ENCODE measurements around the gene C3orf20.

The C3orf20 gene

DNA sequence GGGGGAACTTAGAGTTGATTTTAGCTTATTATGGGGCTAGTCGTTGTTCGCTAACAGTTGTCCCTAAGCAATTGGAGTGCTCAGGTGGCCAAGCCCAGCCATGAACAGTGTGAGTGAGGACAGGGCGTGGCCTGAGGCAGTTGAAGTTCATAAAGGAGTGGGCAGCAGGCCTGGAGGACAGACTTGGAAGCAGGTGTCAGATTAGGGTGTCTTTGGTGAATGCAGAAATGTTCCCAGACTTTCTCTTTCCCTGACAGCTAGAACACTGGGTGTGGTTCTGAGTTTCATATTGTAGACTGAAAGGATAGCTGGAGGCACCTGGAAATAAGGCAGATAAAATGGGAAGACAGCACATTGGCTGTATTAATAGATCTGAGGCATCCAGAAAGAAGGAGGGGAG is 84.0 kb downstream of the C3orf20 start:
- Histone ChIP-seq H3K4me3 (ENCODE audit: low read depth, low read length) (no peak overlapping the region), H3K27ac (ENCODE audit: low read depth, low read length) (no peak overlapping the region), H3K4me1 (ENCODE audit: control insufficient read depth, insufficient read depth, low read length) (no peaks in the 10 kb centered on the region), H3K27me3 (ENCODE audit: control insufficient read depth, insufficient read depth, low read length) (no peaks in the 10 kb centered on the region), H3K9me3 (ENCODE audit: control insufficient read depth, insufficient read depth, low read length) (no peaks in the 10 kb centered on the region), H3K9ac (ENCODE audit: low read depth, low read length) (no peak overlapping the region), H3K36me3 (ENCODE audit: control insufficient read depth, insufficient read depth, low read length) (no peaks in the 10 kb centered on the region)

DNA sequence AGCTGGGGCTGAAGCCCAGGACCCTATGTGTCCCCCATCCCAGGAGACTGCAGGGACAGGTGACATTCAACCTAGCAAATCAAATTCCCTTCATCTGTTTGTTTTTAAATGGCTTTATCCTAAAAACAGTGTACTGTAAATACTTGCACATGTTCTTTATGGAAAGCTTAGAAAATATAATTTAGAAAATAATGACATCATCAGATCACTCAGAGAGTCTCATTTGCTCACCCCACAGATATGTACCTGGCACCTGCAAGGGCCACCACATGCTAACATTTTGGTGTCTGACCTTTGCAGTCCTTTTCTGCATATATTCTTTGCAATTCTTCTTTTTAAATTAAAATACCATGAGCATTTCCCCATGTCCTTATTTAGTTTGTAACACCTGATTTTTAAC is 85.2 kb downstream of the C3orf20 start:
- Histone ChIP-seq H3K36me3 (ENCODE audit: control insufficient read depth, insufficient read depth, low read length) (no peaks in the 10 kb centered on the region), H3K4me3 (ENCODE audit: low read depth, low read length) (no peak overlapping the region), H3K9me3 (ENCODE audit: control insufficient read depth, insufficient read depth, low read length) (no peaks in the 10 kb centered on the region)

DNA sequence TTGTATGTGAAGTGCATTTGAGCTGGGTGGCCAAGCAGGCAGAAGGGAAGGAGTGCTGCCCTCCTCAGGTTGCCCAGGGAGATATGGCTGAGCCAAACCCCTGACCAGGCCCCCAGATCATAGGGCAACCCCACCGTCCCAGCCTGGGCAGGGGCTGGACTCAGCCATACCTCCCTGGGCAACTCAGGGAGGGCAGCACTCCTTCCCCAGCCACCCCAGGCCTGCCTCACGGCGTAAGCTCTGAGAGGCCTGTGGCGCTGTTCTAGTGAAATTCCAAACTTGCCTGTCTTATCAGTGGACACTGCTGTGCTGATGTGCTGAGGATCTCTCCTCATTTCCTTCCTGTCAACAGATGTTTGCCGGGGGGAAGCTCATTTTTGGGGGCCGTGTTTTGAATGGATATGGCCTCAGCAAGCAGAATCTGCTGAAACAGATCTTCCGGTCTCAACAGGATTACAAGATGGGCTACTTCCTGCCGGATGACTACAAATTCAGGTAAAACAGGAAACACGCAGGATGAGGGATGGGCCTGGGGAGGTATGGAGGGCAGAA is 86.3 kb downstream of the C3orf20 start:
- Histone ChIP-seq H3K27ac (ENCODE audit: low read depth, low read length) (no peak overlapping the region), H3K9me3 (ENCODE audit: control insufficient read depth, insufficient read depth, low read length) (no peaks in the 10 kb centered on the region), H3K9ac (ENCODE audit: low read depth, low read length) (no peak overlapping the region), H3K36me3 (ENCODE audit: control insufficient read depth, insufficient read depth, low read length) (no peaks in the 10 kb centered on the region), H3K4me3 (ENCODE audit: low read depth, low read length) (no peak overlapping the region), H3K4me1 (ENCODE audit: control insufficient read depth, insufficient read depth, low read length) (no peaks in the 10 kb centered on the region), H3K27me3 (ENCODE audit: control insufficient read depth, insufficient read depth, low read length) (no peaks in the 10 kb centered on the region)

More for the DNA sequence above, 85.2 kb downstream of the C3orf20 start:
- Histone ChIP-seq H3K9ac (ENCODE audit: low read depth, low read length) (no peak overlapping the region), H3K4me1 (ENCODE audit: control insufficient read depth, insufficient read depth, low read length) (no peaks in the 10 kb centered on the region), H3K27me3 (ENCODE audit: control insufficient read depth, insufficient read depth, low read length) (no peaks in the 10 kb centered on the region), H3K27ac (ENCODE audit: low read depth, low read length) (no peak overlapping the region)

DNA sequence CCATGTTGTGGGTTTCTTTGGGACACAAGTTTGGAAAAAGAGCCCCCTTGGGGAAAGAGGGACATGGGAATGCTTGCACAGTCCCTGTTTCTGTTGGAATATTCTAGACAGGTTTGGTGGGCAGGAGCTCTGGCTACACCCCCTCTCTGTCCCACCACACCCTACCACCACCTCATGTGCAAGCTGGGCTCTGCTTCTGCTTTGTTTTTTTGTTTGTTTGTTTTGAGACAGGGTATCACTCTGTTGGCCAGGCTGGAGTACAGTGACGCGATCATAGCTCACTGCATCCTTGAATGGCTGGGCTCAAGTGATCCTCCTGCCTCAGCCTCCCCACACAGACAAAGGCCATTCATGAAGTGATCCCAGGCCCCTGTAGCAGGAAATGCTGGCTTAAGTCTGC is 86.9 kb downstream of the C3orf20 start:
- H3K9ac ChIP-seq (ENCODE audit: low read depth, low read length): no peak overlapping the region
- H3K27me3 ChIP-seq (ENCODE audit: control insufficient read depth, insufficient read depth, low read length): no peaks in the 10 kb centered on the region
- H3K27ac ChIP-seq (ENCODE audit: low read depth, low read length): no peak overlapping the region
- H3K4me1 ChIP-seq (ENCODE audit: control insufficient read depth, insufficient read depth, low read length): no peaks in the 10 kb centered on the region
- no peaks in the 10 kb centered on the region for H3K9me3 ChIP-seq (ENCODE audit: control insufficient read depth, insufficient read depth, low read length)
- H3K36me3 ChIP-seq (ENCODE audit: control insufficient read depth, insufficient read depth, low read length): no peaks in the 10 kb centered on the region
- no peak overlapping the region for H3K4me3 ChIP-seq (ENCODE audit: low read depth, low read length)

DNA sequence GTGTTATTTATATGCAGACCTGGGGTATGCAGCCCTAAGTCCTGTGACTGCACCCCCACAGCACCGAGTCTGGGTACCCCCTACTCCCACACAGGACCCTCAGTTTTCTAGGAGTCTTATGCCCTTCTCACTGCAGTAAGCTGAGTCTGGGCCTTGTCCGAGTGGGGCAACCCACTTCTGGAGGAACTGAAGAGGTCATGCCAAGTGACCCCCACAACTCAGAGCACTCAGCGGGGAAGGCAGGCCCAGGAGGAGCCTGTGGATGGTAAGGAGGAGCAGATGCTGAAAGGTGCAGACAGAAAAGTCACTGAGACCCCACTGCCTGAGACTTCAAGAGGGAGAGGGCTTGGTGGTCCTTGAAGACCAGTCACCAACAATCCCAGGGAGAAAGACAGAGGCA is 87.8 kb downstream of the C3orf20 start:
- H3K9me3 ChIP-seq (ENCODE audit: control insufficient read depth, insufficient read depth, low read length): no peaks in the 10 kb centered on the region
- H3K27me3 ChIP-seq (ENCODE audit: control insufficient read depth, insufficient read depth, low read length): no peaks in the 10 kb centered on the region
- no peak overlapping the region for H3K4me3 ChIP-seq (ENCODE audit: low read depth, low read length)
- no peak overlapping the region for H3K9ac ChIP-seq (ENCODE audit: low read depth, low read length)
- H3K4me1 ChIP-seq (ENCODE audit: control insufficient read depth, insufficient read depth, low read length): no peaks in the 10 kb centered on the region
- H3K27ac ChIP-seq (ENCODE audit: low read depth, low read length): no peak overlapping the region
- no peaks in the 10 kb centered on the region for H3K36me3 ChIP-seq (ENCODE audit: control insufficient read depth, insufficient read depth, low read length)

DNA sequence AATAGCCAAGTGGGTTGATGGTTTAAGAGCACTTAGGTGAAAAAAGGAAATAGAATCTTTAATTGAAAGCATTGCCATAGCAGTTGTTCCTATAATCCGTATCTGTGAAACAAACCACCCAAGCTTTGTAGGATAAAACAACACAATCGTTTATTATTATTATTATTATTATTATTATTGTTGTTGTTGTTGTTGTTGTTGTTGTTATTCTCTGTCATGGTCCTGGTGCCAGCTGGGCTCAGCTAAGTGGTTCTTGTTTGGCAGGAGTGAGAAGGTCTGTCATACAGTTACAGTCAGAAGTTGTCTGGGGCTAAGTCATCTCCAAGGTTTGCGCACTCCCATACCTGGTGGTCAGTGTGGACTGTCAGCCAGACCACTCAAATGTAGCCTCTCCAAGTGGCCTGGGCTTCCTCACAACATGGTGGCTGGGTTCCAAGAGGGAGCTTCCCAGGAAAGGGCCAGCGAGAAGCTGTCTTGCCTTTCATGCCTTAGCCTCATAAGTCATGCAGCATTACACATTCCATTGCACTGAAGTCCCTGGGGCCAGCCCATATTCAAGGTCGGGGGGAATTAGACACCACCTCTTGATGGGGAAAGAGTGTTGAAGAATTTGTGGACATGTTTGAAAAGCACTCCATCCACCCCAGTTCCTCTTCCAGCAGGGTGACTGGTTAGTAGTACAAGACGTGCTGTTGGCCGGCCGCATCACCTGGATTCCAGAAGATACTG is 89.6 kb downstream of the C3orf20 start:
- Histone ChIP-seq H3K4me3 (ENCODE audit: low read depth, low read length) (no peak overlapping the region), H3K9me3 (ENCODE audit: control insufficient read depth, insufficient read depth, low read length) (no peaks in the 10 kb centered on the region), H3K36me3 (ENCODE audit: control insufficient read depth, insufficient read depth, low read length) (no peaks in the 10 kb centered on the region), H3K27me3 (ENCODE audit: control insufficient read depth, insufficient read depth, low read length) (no peaks in the 10 kb centered on the region), H3K9ac (ENCODE audit: low read depth, low read length) (no peak overlapping the region), H3K27ac (ENCODE audit: low read depth, low read length) (no peak overlapping the region), H3K4me1 (ENCODE audit: control insufficient read depth, insufficient read depth, low read length) (no peaks in the 10 kb centered on the region)

DNA sequence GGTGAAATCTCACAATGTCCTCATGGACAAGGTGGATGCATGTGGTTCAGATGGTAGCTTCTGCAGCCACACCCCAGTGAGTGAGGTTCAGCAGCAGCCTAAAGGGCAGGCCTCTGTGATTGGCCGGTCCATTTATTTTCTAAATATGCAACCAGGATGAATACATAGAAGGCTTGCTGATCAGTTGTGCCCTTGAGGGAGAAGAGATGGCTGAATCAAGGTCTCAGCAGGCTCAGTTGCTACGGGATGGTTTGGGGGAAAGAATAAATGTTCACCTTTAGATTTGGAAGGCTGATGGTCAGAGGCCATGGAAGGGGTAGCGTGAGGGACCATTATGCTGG is 90.1 kb downstream of the C3orf20 start:
- Histone ChIP-seq H3K4me3 (ENCODE audit: low read depth, low read length) (no peak overlapping the region), H3K27me3 (ENCODE audit: control insufficient read depth, insufficient read depth, low read length) (no peaks in the 10 kb centered on the region), H3K27ac (ENCODE audit: low read depth, low read length) (no peak overlapping the region), H3K4me1 (ENCODE audit: control insufficient read depth, insufficient read depth, low read length) (no peaks in the 10 kb centered on the region), H3K36me3 (ENCODE audit: control insufficient read depth, insufficient read depth, low read length) (no peaks in the 10 kb centered on the region), H3K9me3 (ENCODE audit: control insufficient read depth, insufficient read depth, low read length) (no peaks in the 10 kb centered on the region), H3K9ac (ENCODE audit: low read depth, low read length) (no peak overlapping the region)

DNA sequence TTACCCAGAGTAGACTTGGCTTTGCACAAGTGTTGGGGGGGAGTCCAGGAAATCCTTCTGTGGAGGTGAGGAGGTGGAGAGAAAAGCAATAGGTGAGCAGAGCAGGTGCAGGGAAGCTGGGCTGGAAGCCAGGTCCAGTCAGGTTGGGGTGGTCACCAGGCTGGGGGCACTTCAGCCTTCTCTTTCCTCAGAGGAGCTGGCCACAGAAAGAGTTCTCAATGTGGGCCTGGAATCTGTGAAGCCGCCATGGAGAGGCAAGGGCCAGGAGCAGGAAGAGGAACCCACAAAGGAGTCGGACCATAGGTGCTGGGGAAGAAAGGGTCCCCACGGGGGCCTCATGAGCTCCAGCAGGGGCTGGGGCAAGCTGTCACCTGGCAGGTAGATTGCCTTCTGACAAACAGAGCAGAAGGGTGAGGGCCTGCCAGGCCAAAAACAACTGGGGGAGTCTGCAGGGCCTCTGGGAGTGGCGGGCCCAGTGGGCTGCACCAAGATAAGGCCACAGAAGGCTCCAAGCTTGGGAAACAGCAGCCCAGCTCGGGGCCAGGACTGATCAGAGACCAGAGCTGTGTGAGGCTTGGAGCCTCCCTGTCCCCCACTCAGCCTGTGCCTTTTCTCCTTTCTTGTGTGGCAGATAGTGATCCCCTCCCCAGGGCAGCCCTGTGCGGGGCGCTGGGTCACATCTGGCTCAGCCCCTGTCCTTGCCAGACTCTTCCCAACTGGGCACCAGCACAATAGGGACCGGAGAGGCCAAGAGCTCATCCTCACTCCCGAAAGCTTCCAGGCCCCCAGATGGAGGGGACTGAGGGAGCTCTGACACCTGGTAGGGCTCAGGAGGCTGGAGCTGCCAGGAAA is 90.9 kb downstream of the C3orf20 start:
- H3K4me1 ChIP-seq (ENCODE audit: control insufficient read depth, insufficient read depth, low read length): no peaks in the 10 kb centered on the region
- H3K4me3 ChIP-seq (ENCODE audit: low read depth, low read length): no peak overlapping the region
- H3K36me3 ChIP-seq (ENCODE audit: control insufficient read depth, insufficient read depth, low read length): no peaks in the 10 kb centered on the region
- H3K9ac ChIP-seq (ENCODE audit: low read depth, low read length): no peak overlapping the region
- H3K9me3 ChIP-seq (ENCODE audit: control insufficient read depth, insufficient read depth, low read length): no peaks in the 10 kb centered on the region
- no peaks in the 10 kb centered on the region for H3K27me3 ChIP-seq (ENCODE audit: control insufficient read depth, insufficient read depth, low read length)
- no peak overlapping the region for H3K27ac ChIP-seq (ENCODE audit: low read depth, low read length)

DNA sequence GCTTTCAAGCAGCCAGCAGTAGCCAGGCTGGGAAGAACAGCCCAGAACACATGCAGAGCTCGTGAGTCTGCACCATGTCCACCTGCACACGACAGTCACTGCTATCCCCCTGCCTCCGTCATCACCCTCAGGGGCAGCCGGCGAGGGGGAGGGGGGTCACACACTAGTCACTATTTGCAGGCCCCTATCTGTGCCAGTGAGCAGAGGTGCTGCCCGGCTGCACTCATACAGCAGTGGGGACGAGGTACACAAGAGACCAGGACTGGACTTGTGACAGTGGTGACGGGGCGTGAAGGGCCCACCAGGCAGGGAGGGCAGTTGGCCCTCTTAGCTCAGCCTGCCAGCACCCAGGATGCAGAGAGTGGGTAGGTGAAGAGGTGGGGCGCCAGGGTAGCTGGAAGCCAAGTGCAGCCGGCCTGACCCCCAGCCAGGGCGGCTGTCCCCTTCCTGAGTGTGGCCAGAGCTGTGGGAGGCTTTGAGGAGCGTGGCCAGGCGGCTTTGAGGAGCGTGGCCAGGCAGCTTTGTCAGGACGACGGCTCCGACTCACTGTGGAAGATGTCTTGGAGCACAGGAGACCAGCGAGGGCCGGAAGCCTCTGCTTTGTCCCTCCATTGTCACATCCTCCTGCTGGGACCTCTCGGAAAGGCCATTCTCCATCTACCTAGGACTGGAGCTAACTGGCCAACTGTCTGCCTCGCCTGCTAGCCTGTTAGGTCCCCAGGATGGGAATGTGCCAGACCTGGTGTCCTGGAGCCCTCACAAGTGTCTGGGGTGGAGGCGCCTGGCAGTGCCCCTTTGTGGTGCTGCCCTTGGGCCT is 91.7 kb downstream of the C3orf20 start:
- Histone ChIP-seq H3K27me3 (ENCODE audit: control insufficient read depth, insufficient read depth, low read length) (no peaks in the 10 kb centered on the region), H3K9ac (ENCODE audit: low read depth, low read length) (no peak overlapping the region), H3K9me3 (ENCODE audit: control insufficient read depth, insufficient read depth, low read length) (no peaks in the 10 kb centered on the region), H3K36me3 (ENCODE audit: control insufficient read depth, insufficient read depth, low read length) (no peaks in the 10 kb centered on the region), H3K4me3 (ENCODE audit: low read depth, low read length) (no peak overlapping the region), H3K4me1 (ENCODE audit: control insufficient read depth, insufficient read depth, low read length) (no peaks in the 10 kb centered on the region), H3K27ac (ENCODE audit: low read depth, low read length) (no peak overlapping the region)

DNA sequence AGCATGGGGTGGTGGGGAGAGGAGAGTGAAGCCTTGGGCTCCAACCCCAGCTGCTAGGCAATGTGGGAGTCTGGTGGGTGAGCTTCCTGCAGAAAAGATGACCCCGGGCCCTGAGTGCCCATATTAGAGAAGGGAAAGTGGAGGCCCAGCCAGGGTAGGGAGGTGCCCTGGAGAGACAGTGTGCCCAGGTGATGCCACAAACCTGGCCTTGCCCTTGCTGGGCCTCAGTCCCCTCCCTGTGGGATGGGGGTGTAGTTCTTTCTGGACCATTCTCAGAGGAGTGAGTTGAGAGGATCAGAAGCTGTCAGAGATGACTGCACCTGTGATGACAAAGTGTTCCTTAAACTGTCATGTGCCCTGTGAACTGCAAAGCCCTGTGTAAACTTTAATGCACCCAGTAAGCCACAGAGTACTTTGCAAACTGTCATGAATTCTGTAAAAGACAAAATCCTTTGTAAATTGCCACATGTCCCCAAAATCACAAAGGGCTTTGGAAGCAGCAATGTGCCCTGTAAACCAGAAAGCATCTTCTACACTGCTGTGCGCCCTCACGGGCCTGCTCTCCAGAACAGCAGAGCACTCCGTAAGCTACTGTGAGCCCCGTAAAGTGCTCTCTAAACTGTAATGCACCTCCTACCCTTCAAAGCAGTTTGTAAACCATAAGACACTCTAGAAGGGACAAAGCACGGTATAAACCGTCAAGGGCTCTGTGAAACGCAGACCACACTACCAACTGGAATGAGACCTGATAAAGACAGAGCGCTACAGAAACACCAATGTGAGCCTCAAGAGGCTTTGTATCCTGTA is 92.5 kb downstream of the C3orf20 start:
- no peaks in the 10 kb centered on the region for H3K36me3 ChIP-seq (ENCODE audit: control insufficient read depth, insufficient read depth, low read length)
- H3K27ac ChIP-seq (ENCODE audit: low read depth, low read length): no peak overlapping the region
- H3K4me3 ChIP-seq (ENCODE audit: low read depth, low read length): no peak overlapping the region
- H3K9me3 ChIP-seq (ENCODE audit: control insufficient read depth, insufficient read depth, low read length): no peaks in the 10 kb centered on the region
- H3K9ac ChIP-seq (ENCODE audit: low read depth, low read length): no peak overlapping the region
- H3K27me3 ChIP-seq (ENCODE audit: control insufficient read depth, insufficient read depth, low read length): no peaks in the 10 kb centered on the region
- no peaks in the 10 kb centered on the region for H3K4me1 ChIP-seq (ENCODE audit: control insufficient read depth, insufficient read depth, low read length)
